ENCODE results near the gene DCDC2B.
A peak's percentile ranks its signal among the peaks of the same experiment; 100 is the strongest.
"Not testable (repeated sequence)": the region's sequence is repeated elsewhere in the genome, so short reads cannot be mapped to it uniquely, and the experiment has no call there.

Gene DCDC2B

GRCh38 chr1:32208891-32209328, at the start of gene DCDC2B:
Gene DCDC2B, plus strand, starts transcription at chr1:32209089. Its CDS starts 5 bp downstream, at chr1:32209094.
- FAIRE-seq, result no peak

DNA sequence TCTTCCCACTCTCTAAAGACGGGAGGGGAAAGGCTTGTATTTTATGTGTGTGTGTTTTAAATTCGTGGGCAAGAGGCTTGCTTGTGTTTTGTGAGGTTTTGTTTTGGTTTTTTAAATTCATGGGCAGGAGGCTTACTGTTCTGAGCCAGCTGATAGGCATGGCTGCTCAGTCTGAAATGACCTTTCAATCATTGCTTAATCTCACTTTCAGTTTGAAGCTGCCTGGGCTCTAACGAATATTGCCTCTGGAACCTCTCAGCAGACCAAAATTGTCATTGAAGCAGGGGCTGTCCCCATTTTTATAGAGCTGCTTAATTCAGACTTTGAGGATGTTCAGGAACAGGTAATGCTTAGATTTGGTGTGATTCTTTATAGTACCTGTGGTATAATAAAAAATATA, 49.7 kb upstream of the DCDC2B start:
- FAIRE-seq, result no peak

- FAIRE-seq, result no peak
These were observed 45.5 kb upstream of the DCDC2B start for GRCh38 chr1:32163405-32163804.

DNA sequence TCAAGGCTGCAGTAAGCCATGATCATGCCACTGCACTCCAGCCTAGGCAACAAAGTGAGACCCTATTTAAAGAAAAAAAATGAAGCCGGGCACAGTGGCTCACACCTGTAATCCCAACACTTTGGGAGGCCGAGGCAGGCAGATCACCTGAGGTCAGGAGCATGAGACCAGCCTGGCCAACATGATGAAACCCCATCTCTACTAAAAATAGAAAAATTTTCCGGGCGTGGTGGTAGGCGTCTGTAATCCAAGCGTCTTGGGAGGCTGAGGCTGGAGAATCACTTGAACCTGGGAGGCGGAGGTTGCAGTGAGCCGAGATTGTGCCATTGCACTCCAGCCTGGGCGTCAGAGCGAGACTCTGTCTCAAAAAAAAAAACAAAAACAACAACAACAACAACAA, 43.3 kb upstream of the DCDC2B start:
- not testable (repeated sequence) for FAIRE-seq

- FAIRE-seq, result no peak
These were observed 37.9 kb upstream of the DCDC2B start for GRCh38 chr1:32170991-32171390.

DNA sequence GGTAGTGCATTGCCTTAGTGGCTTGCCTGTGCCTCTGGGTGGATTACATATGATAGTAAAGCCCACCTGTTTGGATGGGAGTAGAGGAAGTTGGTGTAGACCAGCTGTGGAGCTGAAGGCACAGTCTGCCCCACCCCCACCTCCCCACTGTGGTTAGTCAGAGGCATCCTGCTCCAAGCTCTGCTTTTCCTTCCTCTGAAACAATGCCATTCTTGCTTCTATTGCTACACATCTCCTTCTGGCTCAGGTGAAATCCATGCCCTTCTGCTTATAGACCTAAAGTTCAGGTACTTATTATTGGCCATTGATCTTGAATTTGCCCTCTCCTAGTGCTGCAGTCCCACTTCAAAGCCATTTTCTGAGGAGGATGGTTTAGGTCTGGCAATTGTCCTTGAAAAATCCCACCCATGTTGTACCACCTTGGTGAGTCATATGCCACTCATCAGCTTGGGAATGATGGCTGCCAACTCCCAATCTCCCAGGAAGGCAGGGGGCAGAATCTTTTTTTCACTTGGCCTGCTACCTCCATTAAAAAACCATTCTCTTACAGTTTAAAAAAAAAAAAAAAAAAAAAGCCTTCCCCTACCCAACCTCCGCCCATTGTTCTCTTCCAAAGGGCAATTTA, 36.2 kb upstream of the DCDC2B start:
- no peak for FAIRE-seq

DNA sequence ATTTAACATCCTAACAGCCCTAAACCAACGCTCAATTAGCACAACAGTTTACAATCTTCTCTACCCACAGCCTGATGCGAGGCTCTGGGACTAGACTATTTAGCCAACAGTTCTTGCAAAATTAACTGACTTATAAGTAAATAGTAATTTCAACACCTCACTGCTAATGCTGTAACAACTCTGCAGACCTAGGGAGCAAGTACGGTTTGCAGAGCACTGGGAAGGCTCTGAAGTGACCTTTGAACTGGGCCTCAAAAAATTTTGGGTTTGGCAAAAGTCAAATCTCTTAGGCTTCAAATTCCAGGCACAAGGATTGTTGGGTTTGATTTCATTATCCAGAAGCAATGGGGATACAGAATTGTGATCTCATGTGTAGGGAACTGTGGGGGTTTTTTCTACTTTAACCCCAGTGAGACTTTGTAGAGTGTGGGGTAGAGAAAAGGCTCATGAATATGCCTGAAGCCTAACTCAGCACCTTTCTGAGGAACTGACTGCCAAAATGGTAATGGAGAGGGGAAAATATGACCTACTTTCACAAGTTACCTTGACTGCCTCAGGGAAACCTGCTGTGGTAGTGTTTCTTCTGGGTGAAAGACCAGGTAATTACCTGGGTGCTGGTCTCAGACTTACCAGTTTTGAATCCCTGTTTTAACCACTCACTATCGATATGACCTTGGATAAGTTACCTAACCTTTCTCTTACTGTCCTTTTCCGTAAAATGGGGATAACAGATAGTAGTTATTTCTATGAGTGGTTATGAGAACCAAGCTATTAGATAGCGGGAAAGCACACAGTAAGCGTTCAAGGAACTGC, 30.3 kb upstream of the DCDC2B start:
- no peak for FAIRE-seq

GRCh38 chr1:32179193-32179442, 29.8 kb upstream of the DCDC2B start:
- FAIRE-seq, result no peak

- peak; percentile 65 for FAIRE-seq
These were observed 29.3 kb upstream of the DCDC2B start, which contains the start of gene TXLNA for GRCh38 chr1:32179443-32180185. Gene TXLNA, plus strand, starts transcription at chr1:32179675. Its CDS starts 671 bp downstream, at chr1:32180346.

DNA sequence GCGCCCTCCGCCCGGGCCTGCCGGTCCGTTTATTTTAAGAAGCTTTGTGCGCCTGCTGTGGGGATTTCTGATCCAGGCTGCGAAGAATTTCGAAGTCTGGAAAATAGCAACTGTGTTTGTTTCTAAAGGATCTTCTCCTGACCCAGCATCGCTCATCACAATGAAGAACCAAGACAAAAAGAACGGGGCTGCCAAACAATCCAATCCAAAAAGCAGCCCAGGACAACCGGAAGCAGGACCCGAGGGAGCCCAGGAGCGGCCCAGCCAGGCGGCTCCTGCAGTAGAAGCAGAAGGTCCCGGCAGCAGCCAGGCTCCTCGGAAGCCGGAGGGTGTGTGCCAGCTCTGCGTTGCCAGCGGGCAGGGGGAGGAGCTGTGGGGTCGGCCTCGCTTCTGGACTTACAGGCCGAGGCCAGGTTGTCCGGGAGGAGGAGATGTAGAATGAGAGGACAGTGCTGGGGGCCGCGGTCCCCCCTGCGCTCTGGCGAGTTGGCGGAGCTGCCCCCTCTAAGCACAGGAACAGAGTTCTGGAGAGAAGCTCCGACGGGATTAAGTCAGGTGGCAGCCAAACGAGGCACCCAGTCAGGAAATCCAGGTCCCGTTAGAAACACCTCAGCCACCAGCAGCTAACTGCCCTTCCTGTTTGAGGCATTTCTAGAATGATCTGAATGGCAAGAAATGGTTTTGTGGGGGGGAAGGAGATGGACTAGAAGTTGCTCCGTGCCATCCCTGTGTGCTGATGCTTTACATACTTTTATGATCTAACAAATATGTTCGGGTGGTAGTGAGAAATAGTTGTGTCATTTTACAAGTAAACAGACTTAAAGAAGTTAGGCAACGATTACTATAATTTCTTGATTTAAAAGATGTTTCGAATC, 28.5 kb upstream of the DCDC2B start:
- no peak for FAIRE-seq

DNA sequence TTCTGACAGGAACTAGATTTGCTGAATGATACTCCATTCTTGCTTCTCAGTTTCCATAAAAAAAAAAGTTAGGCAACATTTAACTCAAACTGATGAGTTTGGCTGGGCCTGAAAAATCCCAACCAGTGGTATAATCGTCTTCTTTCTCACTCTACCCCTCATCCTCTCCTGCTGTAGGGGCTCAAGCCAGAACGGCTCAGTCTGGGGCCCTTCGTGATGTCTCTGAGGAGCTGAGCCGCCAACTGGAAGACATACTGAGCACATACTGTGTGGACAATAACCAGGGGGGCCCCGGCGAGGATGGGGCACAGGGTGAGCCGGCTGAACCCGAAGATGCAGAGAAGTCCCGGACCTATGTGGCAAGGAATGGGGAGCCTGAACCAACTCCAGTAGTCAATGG, 27.8 kb upstream of the DCDC2B start:
- no peak for FAIRE-seq

DNA sequence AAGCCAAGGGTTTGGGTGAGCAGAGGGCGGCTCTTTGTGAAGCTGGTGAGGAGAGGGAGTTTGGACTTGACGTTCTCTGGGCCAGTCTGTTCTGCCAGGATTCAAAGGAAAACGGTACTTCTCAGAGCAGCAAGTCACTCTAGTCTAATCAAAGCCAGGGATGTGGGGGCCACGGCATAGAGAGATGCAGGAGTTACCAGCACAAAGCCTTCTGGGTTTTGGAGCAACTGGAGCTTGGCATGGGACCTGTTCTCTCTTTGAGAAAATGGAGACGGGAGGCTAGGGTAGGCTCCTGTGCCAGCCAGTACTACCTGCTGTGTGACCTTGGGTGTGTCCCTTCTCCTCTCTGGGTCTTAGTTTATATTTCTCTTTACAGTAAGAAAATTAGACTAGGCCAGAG, 27.3 kb upstream of the DCDC2B start:
- FAIRE-seq, result no peak

DNA sequence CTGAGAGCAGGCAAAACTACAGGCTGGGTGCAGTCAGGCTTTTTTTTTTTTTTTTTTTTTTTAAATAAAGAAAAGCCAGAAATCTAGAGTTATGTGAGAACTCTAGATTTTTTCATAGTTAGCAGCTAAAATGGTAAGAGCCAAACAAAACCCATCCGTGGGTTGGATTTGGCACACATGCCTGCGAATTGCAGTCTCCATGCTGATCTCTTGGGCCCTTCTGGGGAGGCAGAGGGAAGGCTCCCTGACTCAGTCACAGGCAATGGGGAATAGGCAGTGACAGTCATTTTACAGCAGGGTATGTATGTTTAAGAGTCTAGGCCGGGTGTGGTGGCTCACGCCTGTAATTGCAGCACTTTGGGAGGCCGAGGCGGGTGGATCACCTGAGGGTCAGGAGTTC, 26.8 kb upstream of the DCDC2B start:
- FAIRE-seq, result no peak

DNA sequence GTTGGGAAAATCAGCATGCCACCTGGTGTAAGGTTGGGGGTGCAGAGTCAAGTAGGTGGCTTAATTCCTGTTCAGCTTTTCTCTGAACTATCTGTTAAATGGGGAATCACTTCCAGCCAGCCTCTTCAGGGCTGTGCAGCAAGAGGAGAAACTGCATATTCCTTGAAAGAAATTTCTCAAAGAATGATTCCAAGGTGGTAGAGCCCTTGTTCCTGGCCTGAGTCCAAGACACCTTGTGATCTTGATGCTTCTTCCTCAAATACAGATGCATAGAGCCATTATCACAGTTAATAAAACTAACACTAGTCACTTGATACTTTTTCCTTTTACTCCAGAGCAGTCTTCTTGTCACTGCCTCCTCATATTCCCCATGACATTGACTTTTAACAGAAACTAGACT, 24.2 kb upstream of the DCDC2B start:
- no peak for FAIRE-seq

- no peak for FAIRE-seq
These were observed 22.8 kb upstream of the DCDC2B start for GRCh38 chr1:32186077-32186476.

GRCh38 chr1:32186491-32186890, 22.4 kb upstream of the DCDC2B start:
- FAIRE-seq, result no peak

DNA sequence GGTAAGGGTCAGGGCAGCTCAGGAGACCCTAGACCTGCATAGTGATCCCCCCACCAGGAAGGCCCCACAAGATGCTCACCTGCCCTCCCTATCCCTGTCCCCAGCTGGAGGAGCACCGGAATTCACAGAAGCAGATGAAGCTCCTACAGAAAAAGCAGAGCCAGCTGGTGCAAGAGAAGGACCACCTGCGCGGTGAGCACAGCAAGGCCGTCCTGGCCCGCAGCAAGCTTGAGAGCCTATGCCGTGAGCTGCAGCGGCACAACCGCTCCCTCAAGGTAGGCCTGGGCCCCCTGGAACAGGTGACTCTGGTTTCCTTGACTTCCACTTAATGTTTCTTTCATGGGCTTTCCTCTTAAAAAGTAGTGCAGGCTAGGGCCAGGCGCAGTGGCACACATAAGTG, 21.0 kb upstream of the DCDC2B start:
- no peak for FAIRE-seq

- FAIRE-seq, result no peak
These were observed 16.5 kb upstream of the DCDC2B start for GRCh38 chr1:32192220-32192948.

- no peak for FAIRE-seq
These were observed 13.9 kb upstream of the DCDC2B start for GRCh38 chr1:32194984-32195383.

- FAIRE-seq, result no peak
These were observed 13.4 kb upstream of the DCDC2B start for GRCh38 chr1:32195531-32195930.

GRCh38 chr1:32195972-32196823, 12.7 kb upstream of the DCDC2B start:
- FAIRE-seq, result no peak

All from G401.6 (cell line).